NOMO-1 treated with DMSO at 0.1 percent for 48 hours (cell line): ENCODE measurements around the gene CYP27B1.

ENCODE experiments used
- DNase-seq: peaks from one replicate; lab custom pipeline; 2025; ENCODE audit not compliant: unreplicated experiment; lab: John Stamatoyannopoulos, UW

Gene CYP27B1

GRCh38 chr12:57751788-57752667 lies 14.8 kb downstream of the CYP27B1 start, which contains the start of gene CDK4:
Gene CDK4 (minus strand): TSS chr12:57752310. CDS start chr12:57751717, 593 bp downstream.
- DNase-seq, result peak; percentile 100

- no peak for DNase-seq
Observed at GRCh38 chr12:57751432-57751787, 15.5 kb downstream of the CYP27B1 start.

GRCh38 chr12:57750561-57751431 lies 16.1 kb downstream of the CYP27B1 start:
- no peak for DNase-seq

GRCh38 chr12:57749061-57749460 lies 17.8 kb downstream of the CYP27B1 start:
- DNase-seq, result no peak

GRCh38 chr12:57746025-57746424 lies 20.9 kb downstream of the CYP27B1 start:
- no peak for DNase-seq

- no peak for DNase-seq
Observed at GRCh38 chr12:57745485-57745881, 21.4 kb downstream of the CYP27B1 start.

GRCh38 chr12:57744777-57745484 lies 21.9 kb downstream of the CYP27B1 start, which contains the start of gene TSPAN31:
Gene TSPAN31 (plus strand): TSS chr12:57745039. CDS start chr12:57745155, 116 bp downstream.
- DNase-seq, result peak; percentile 99

- peak; percentile 63 for DNase-seq
Observed at GRCh38 chr12:57744194-57744776, 22.6 kb downstream of the CYP27B1 start.

GRCh38 chr12:57743769-57744168 lies 23.1 kb downstream of the CYP27B1 start:
- no peak for DNase-seq

- DNase-seq, result peak; percentile 78
Observed at GRCh38 chr12:57741844-57742738, 24.8 kb downstream of the CYP27B1 start.

- no peak for DNase-seq
Observed at GRCh38 chr12:57741413-57741789, 25.5 kb downstream of the CYP27B1 start.

- DNase-seq, result peak; percentile 30
Observed at GRCh38 chr12:57740656-57741412, 26.0 kb downstream of the CYP27B1 start.

- no peak for DNase-seq
Observed at GRCh38 chr12:57739914-57740538, 26.9 kb downstream of the CYP27B1 start.

GRCh38 chr12:57739387-57739786 lies 27.5 kb downstream of the CYP27B1 start:
- no peak for DNase-seq

GRCh38 chr12:57738661-57739237 lies 28.1 kb downstream of the CYP27B1 start, which contains the start of gene AGAP2:
Gene AGAP2 (minus strand): TSS chr12:57738742. CDS start chr12:57738246, 496 bp downstream.
- no peak for DNase-seq

GRCh38 chr12:57737467-57738460 lies 29.1 kb downstream of the CYP27B1 start:
- no peak for DNase-seq
